ENCODE measurements around the gene SUCO.

DNA sequence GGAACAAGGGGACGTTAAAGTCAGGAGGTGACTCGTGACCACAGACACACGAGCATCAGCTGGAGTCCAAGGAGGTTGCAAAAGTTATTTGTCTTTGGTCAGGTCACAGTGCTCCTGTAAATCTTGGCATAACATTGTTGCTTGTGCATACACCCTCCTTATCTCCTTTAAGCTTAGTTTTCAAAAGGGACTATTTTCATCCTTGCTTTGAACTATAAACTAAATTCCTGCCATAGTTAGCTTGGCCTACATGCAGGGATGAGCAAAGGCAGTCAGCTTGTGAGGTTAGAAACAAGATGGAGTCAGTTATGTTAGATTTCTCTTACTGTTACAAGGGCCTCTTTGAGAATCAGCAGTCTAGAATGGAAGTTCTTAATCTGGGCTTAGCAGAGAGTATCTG is 97.9 kb downstream of the SUCO start:
- TF ChIP-seq POLR2A (IDR thresholded peaks at IDR 0.05; ENCODE audit: low read depth) (no peak), EP300 (IDR thresholded peaks at IDR 0.05) (no peak)
- TF ChIP-seq, protein P1, sequence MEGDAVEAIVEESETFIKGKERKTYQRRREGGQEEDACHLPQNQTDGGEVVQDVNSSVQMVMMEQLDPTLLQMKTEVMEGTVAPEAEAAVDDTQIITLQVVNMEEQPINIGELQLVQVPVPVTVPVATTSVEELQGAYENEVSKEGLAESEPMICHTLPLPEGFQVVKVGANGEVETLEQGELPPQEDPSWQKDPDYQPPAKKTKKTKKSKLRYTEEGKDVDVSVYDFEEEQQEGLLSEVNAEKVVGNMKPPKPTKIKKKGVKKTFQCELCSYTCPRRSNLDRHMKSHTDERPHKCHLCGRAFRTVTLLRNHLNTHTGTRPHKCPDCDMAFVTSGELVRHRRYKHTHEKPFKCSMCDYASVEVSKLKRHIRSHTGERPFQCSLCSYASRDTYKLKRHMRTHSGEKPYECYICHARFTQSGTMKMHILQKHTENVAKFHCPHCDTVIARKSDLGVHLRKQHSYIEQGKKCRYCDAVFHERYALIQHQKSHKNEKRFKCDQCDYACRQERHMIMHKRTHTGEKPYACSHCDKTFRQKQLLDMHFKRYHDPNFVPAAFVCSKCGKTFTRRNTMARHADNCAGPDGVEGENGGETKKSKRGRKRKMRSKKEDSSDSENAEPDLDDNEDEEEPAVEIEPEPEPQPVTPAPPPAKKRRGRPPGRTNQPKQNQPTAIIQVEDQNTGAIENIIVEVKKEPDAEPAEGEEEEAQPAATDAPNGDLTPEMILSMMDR (IDR thresholded peaks at IDR 0.05): no peak

Data from esophagus muscularis mucosa (tissue), 4 donors.